ENCODE measurements around the gene MAG.

GRCh38 chr19:35299523-35300338, 7.8 kb downstream of the MAG start:
- no peak for TF ChIP-seq CTCF (IDR thresholded peaks at IDR 0.05; ENCODE audit: low read depth, low read length)
- TF ChIP-seq EZH2phosphoT487 (IDR thresholded peaks at IDR 0.05; ENCODE audit: low read depth) = no peak

Data from OCI-LY3 (cell line).